GM21619 (cell line): ENCODE measurements around the gene RIC8B.

Experiments
- ATAC-seq: cut with Tn5 transposase; IDR thresholded peaks from one replicate; pipeline ENCODE4 v1.9.1; 2021; ENCODE audit not compliant: unreplicated experiment

The RIC8B gene

GRCh38 chr12:106801167-106801708 lies 26.8 kb downstream of the RIC8B start:
- no peak for ATAC-seq

- ATAC-seq = no peak
Measured at GRCh38 chr12:106801830-106802533, 27.5 kb downstream of the RIC8B start.

GRCh38 chr12:106804668-106805067 lies 30.2 kb downstream of the RIC8B start:
- no peak for ATAC-seq

GRCh38 chr12:106814714-106815113 lies 40.2 kb downstream of the RIC8B start:
- ATAC-seq = no peak

- ATAC-seq = no peak
Measured at GRCh38 chr12:106815741-106816140, 41.3 kb downstream of the RIC8B start.

- no peak for ATAC-seq
Measured at GRCh38 chr12:106816231-106816630, 41.7 kb downstream of the RIC8B start.

- ATAC-seq = no peak
Measured at GRCh38 chr12:106819991-106820390, 45.5 kb downstream of the RIC8B start.

- ATAC-seq = no peak
Measured at GRCh38 chr12:106831699-106832098, 57.2 kb downstream of the RIC8B start.

GRCh38 chr12:106837782-106838181 lies 63.3 kb downstream of the RIC8B start:
- no peak for ATAC-seq

GRCh38 chr12:106839333-106839732 lies 64.9 kb downstream of the RIC8B start:
- no peak for ATAC-seq

GRCh38 chr12:106840243-106840642 lies 65.8 kb downstream of the RIC8B start:
- no peak for ATAC-seq

GRCh38 chr12:106841510-106842302 lies 67.2 kb downstream of the RIC8B start:
- no peak for ATAC-seq

GRCh38 chr12:106845902-106846301 lies 71.4 kb downstream of the RIC8B start:
- ATAC-seq = no peak

GRCh38 chr12:106847861-106848260 lies 73.4 kb downstream of the RIC8B start:
- no peak for ATAC-seq

GRCh38 chr12:106851306-106851705 lies 76.8 kb downstream of the RIC8B start:
- ATAC-seq = no peak

GRCh38 chr12:106854723-106855122 lies 80.2 kb downstream of the RIC8B start:
- ATAC-seq = no peak

- no peak for ATAC-seq
Measured at GRCh38 chr12:106855221-106855758, 80.8 kb downstream of the RIC8B start.

GRCh38 chr12:106861984-106862916 lies 87.8 kb downstream of the RIC8B start:
- no peak for ATAC-seq

- ATAC-seq = no peak
Measured at GRCh38 chr12:106863189-106863588, 88.7 kb downstream of the RIC8B start.

GRCh38 chr12:106865683-106866082 lies 91.2 kb downstream of the RIC8B start:
- no peak for ATAC-seq
